GM12874 (cell line): ENCODE measurements around the gene ASCC1.

Source experiments
- TF ChIP-seq, protein P1 (sequence below): IDR thresholded peaks from 2 replicates; pipeline ENCODE4 v1.5.1; 2011; ENCODE audit warnings: low read depth, mild to moderate bottlenecking, control low read depth, low read length, moderate library complexity; ENCODE audit not compliant: insufficient read depth

Gene ASCC1

DNA sequence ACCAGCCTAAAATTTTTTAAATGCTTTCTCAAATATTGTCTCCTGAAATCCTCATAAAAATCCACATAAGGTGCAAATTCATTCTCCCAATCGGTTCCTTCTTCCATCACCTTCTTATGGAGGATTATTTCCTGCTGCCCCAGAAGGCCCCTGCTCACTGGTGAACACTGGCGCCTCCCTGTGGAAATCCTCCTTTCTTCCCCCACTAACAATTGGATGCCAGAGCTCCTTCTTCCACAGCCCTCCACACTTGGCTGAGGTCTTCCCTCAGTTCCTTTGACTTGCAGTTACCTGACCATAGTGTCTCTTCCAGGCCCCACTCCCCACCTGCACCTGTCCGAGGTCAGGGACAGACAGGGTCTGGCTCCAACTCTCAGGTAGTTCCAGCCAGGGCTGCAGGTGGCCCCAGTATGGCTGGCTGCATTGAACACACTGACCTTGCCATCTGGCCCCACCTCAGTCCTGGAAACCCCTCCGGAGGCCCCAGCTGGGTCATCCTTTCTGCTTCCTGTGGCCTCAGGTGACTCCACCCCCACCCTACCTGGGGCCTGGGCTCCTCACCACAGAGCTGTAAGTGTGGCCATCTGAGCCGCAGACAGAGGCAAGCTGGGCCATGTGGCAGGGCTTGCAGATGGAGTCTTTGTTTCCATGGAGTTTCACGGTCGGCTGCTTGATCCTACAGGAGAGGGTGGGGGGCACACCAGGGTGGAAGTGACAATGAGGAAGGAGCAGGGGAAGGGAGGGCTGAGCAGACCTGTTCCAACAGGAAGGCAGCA, 146.1 kb downstream of the ASCC1 start:
- TF ChIP-seq, protein P1, sequence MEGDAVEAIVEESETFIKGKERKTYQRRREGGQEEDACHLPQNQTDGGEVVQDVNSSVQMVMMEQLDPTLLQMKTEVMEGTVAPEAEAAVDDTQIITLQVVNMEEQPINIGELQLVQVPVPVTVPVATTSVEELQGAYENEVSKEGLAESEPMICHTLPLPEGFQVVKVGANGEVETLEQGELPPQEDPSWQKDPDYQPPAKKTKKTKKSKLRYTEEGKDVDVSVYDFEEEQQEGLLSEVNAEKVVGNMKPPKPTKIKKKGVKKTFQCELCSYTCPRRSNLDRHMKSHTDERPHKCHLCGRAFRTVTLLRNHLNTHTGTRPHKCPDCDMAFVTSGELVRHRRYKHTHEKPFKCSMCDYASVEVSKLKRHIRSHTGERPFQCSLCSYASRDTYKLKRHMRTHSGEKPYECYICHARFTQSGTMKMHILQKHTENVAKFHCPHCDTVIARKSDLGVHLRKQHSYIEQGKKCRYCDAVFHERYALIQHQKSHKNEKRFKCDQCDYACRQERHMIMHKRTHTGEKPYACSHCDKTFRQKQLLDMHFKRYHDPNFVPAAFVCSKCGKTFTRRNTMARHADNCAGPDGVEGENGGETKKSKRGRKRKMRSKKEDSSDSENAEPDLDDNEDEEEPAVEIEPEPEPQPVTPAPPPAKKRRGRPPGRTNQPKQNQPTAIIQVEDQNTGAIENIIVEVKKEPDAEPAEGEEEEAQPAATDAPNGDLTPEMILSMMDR: 0 out of 2 replicates have a peak, but pooled peaks have one; percentile 29

DNA sequence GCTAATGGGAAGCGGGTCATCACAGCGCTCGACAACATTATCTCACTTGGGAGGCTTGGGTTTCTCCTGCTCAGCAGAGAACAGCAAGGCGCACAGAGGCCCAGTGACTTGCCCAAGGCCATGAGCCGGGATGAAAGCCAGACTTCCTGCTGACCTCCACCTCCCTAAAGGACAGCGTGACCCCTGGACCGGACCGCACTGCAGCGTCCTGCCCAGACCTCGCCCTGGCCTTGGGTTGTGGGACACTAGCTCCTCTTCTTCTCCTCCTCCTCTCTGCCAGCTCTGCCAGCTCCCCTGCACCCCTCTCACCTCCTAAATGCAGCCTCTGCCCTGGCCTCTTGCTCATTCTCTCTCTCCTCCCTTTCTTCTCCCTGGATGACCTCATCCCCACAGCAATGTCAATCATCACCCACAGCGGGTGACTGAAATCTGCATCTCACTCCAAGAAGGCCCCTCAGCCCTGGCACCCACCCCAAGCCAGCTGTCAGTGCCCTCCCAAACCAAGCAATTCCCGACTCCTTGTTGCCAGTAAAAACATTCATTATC, 147.1 kb downstream of the ASCC1 start:
- TF ChIP-seq, protein P1: no peak

DNA sequence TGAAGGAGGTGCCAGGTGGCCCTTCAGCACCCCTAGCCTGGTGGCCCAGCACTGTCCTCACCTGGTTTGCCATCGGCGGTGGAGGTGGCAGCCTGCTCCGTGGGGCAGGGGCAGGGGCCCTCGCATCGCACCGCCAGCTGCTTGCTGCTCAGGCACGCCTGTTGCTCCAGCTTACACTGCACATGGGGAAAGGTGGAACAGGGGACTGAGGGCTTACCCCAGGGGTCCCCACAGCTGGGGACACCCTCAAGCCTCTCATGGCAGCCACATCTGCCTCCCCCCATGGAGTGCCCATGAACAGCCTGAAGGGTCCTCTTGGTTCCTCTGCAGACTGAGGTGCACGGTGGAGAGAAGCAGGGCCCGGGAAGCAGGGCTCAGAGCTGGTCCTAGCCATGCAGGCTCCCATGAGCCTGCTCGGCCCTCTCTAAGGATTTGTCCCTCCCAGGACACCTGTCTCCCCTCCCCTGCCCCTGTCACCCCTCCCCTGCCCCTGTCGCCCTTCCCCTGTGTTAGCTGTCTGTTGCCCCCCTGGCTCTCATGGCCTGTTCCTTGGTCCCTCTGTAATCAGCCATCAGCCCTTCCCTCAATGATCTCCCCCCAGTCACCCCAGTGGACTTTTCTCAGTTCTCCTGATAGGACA, 147.8 kb downstream of the ASCC1 start:
- TF ChIP-seq, protein P1: no peak

DNA sequence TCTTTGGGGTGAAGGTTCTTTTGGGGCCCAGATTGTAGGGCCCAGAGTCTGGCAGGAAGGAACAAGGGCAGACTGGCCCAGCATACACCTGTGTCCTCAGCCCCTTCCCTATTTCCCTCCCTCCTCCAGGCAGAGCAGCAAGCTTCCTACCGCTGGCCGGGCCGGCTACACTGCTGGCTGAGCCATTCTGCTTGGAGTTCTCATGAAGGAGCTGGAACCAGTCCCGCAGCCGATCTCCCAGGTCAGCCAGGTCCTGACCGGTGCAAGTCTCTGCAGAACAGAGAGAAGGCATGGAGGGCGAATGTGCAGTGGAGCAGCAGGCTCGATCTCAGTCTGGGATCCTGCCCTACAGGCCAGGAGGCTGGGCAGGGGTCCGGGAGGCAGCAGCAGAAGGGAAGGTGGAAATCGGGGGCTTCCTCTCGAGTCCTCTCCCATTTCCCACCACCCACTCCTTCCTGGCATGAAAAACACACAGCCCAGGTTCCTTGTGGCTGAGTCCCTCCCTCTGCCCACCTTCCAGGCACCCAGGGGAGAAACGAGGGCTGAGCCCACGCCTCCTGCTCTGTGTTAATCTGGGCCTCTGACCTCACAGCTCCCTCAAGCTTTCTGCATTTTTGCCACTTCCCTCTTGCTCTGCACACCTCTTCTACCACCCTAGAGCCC, 148.5 kb downstream of the ASCC1 start:
- TF ChIP-seq, protein P1: no peak

DNA sequence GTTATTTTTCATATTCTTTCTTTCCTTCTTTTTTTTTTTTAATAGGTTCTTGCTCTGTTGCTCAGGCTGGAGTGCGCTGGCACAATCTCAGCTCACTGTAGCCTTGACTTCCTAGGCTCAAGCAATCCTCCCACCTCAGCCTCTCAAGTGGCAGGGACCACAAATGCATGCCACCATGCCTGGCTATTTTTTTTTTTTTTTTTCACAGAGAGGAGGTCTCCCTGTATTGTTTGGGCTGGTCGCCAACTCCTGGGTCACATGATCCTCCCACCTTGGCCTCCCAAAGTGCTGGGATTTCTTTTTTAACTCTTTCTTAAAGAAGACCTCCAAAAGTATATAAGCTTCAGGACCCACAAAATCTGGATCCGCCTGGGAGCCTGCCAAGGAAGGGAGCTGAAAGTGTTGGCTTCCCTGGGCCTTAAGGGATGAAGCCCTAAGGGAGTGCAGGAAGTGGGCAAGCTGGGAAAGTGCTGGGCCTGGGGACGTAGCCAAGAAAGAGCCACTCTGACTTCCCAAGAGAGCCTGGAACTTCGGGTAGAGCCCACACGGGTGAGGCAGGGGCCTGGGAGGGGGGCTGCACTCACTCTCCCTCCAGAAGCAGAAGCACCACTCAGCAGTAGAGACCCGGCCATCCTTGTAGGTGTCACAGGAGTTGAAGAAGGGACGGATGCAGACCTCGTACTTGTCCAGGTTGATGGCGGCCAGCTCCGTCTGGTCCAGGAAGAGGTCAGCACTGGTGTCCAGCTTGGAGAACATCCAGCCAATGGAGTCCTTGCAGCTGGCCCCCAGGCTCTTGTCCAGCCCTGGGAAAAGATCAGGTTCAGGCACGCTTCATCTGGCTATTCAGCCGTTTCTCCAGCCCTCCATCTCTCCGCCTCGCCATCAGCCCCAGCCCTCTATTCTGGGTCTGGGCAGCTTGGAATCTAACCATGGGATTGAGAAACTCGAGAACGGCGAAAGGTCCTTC, 149.5 kb downstream of the ASCC1 start:
- TF ChIP-seq, protein P1: no peak

DNA sequence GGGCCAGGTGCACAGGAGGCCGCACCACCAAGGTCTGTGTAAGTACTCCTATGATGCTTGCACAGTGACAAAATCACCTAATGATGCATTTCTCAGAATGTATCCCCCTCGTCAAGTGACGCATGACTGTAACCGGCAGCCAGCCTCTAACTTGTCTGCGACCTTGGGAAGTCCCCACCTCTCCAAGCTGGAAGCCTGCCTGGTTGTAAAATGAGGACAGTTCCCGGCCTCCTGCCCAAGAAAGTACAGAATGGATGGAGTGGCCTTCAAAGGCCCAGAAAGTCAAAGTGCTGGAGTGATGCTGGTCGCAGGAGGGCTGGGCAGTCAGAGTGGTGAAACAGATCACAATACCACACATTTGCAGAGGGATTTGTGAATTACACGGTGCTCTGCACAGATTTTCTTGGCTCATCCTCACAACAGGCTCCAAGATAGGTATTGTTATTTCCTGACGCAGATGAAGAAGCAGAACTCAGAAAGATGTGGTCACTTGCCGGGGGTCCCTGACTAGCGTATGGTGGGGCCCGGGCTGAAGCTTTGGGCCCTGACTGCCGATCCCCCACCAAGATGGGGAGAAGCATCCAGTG, 150.5 kb downstream of the ASCC1 start:
- TF ChIP-seq, protein P1: no peak
